CD4-positive, alpha-beta T cell (primary cell): ENCODE results near the gene ASXL2. TPM values are rescaled to one million over a fixed set of nuclear protein-coding genes. Genes with fewer than 3 reads are reported as not detected.

Experiments used
- ATAC-seq: fragments of 200-7000 bp; cut with Tn5 transposase; one replicate; pipeline ENCODE4 v1.10.0; 2022; ENCODE audit warnings: mild to moderate bottlenecking; ENCODE audit not compliant: poor library complexity
- CTCF ChIA-PET: fragments of 350-600 bp; sonication (Branson Sonifier 250); formaldehyde crosslinking; loops from one replicate; lab custom pipeline; 2021; ENCODE audit warnings: antibody characterized with exemption, inconsistent platforms; lab: Charles Lee
- POLR2A ChIA-PET: fragments of 350-600 bp; sonication (Branson Sonifier 250); formaldehyde crosslinking; loops from one replicate; lab custom pipeline; 2021; ENCODE audit warnings: antibody characterized with exemption, inconsistent platforms; lab: Charles Lee
- DNase-seq, 14 experiments: peaks; one replicate each; pipeline ENCODE4 v3.0.0-alpha.2; 2013 to 2020; ENCODE audit warnings: mixed read lengths in 2 of 14
- H3K27ac ChIP-seq, 2 donors: one replicate each; pipeline versions ENCODE4 v1.5.1 to v1.7.0; 2013; ENCODE audit warnings: low read length in 2 of 2, low read depth in 1 of 2, mild to moderate bottlenecking in 1 of 2
- H3K27me3 ChIP-seq, 2 experiments: 1 replicate in 1 of 2; 2 replicates in 1 of 2; pipeline versions ENCODE4 v1.6.1 to v1.7.0; 2013; ENCODE audit warnings: low read length in 2 of 2, control low read depth in 1 of 2, mild to moderate bottlenecking in 1 of 2, moderate library complexity in 1 of 2; ENCODE audit not compliant: insufficient read depth in 2 of 2, control insufficient read depth in 1 of 2
- H3K36me3 ChIP-seq: one replicate; pipeline ENCODE4 v1.6.1; 2013; ENCODE audit warnings: low read length, control low read depth; ENCODE audit not compliant: insufficient read depth
- H3K4me1 ChIP-seq: one replicate; pipeline ENCODE4 v1.6.1; 2013; ENCODE audit warnings: low read length, control low read depth; ENCODE audit not compliant: insufficient read depth
- H3K4me3 ChIP-seq: one replicate; pipeline ENCODE4 v1.5.1; 2013; ENCODE audit warnings: mild to moderate bottlenecking, low read length, moderate library complexity
- H3K9me3 ChIP-seq, 2 experiments: 1 replicate in 1 of 2; 2 replicates in 1 of 2; pipeline versions ENCODE4 v1.6.1 to v1.7.0; 2013; ENCODE audit warnings: low read length in 2 of 2, mild to moderate bottlenecking in 2 of 2, control low read depth in 1 of 2, moderate library complexity in 1 of 2; ENCODE audit not compliant: control insufficient read depth in 1 of 2, insufficient read depth in 1 of 2
- H3K27ac Mint-ChIP-seq: one replicate; pipeline ENCODE4 v1.8.0; 2020; ENCODE audit warnings: mixed read lengths
- H3K27me3 Mint-ChIP-seq: one replicate; pipeline ENCODE4 v1.8.0; 2021; ENCODE audit warnings: mixed read lengths
- H3K36me3 Mint-ChIP-seq: one replicate; pipeline ENCODE4 v1.8.0; 2021; ENCODE audit warnings: low read depth, mixed read lengths
- H3K4me1 Mint-ChIP-seq: one replicate; pipeline ENCODE4 v1.8.0; 2021; ENCODE audit warnings: low read depth, mixed read lengths
- H3K4me3 Mint-ChIP-seq: one replicate; pipeline ENCODE4 v1.8.0; 2020; ENCODE audit warnings: mild to moderate bottlenecking, mixed read lengths
- H3K9me3 Mint-ChIP-seq: one replicate; pipeline ENCODE4 v1.8.0; 2020; ENCODE audit warnings: mixed read lengths
- CTCF ChIP-seq: fragments of 200-600 bp; IDR thresholded peaks from one replicate; pipeline ENCODE4 v1.8.0; 2022; ENCODE audit warnings: antibody characterized with exemption, mild to moderate bottlenecking
- intact Hi-C, 2 experiments: fragments of 100-400 bp; cut with DNase I in 1 of 2; cut with micrococcal nuclease in 1 of 2; formaldehyde crosslinking; loops; one replicate each; pipeline versions ENCODE4 v1.15.1 to v1.9.0; 2023 to 2025; cut with DNase I, micrococcal nuclease
- total RNA-seq, 174 experiments: library from RNA in 2 of 174; stranded (reverse) in 2 of 174; gene quantifications; one replicate each; pipeline ENCODE4 v1.2.3 and lab custom pipeline; 2021 to 2026

ASXL2 gene
- total RNA-seq, 2 experiments from 2014 or later: 15.1 to 17.2 TPM

GRCh38 chr2:25684577-25685473, 193.5 kb downstream of the ASXL2 start:
- no peak for TF ChIP-seq CTCF
- Histone ChIP-seq H3K27me3 (no peaks in the 10 kb centered on the region), H3K27ac (no peak overlapping the region), H3K4me1 (no peaks in the 10 kb centered on the region), H3K9me3 (no peaks in the 10 kb centered on the region), H3K4me3 (no peak overlapping the region), H3K36me3 (no peaks in the 10 kb centered on the region)
- POLR2A ChIA-PET: no interaction called here
- H3K4me3 Mint-ChIP-seq: no peak overlapping the region
- ATAC-seq: no peak
- no peak for DNase-seq
- no peaks in the 10 kb centered on the region for H3K4me1 Mint-ChIP-seq
- H3K27ac Mint-ChIP-seq: no peak overlapping the region
- intact Hi-C loops: no loop called here
- CTCF ChIA-PET: no interaction called here
- H3K36me3 Mint-ChIP-seq: no peaks in the 10 kb centered on the region
- peaks cover 6% of the 10 kb centered on the region for H3K27me3 Mint-ChIP-seq
- no peaks in the 10 kb centered on the region for H3K9me3 Mint-ChIP-seq

Other genes with a start within 250 kb of the ASXL2 start
- 10 to 100 TPM; 30.1 to 33.6 TPM for gene DTNB, start 204.9 kb downstream of the ASXL2 start, total RNA-seq
- gene KIF3C, start 104.0 kb upstream of the ASXL2 start, total RNA-seq: 1 to 10 TPM; 1.8 to 3.4 TPM
- gene RAB10, start 155.6 kb upstream of the ASXL2 start, total RNA-seq: 10 to 100 TPM; 13.5 to 13.8 TPM